Measurements from ENCODE around the gene VAMP3.
"Not testable (repeated sequence)": the region's sequence is repeated elsewhere in the genome, so short reads cannot be mapped to it uniquely, and the experiment has no call there.

DNA sequence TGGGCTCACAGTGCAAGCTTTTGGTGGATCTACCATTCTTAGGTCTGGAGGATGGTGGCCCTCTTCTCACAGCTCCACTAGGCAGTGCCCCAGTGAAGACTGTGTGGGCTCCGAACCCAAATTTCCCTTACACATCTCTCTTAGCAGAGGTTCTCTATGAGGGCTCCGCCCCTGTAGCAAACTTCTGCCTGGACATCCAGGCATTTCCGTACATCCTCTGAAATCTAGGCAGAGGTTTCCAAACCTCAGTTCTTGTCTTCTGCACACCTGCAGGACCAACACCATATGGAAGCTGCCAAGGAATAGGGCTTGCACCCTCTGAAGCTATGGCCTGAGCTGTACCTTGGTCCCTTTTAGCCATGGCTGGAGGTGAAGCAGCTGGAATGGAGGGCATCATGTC, 19.9 kb downstream of the VAMP3 start:
- TF ChIP-seq, protein P1, sequence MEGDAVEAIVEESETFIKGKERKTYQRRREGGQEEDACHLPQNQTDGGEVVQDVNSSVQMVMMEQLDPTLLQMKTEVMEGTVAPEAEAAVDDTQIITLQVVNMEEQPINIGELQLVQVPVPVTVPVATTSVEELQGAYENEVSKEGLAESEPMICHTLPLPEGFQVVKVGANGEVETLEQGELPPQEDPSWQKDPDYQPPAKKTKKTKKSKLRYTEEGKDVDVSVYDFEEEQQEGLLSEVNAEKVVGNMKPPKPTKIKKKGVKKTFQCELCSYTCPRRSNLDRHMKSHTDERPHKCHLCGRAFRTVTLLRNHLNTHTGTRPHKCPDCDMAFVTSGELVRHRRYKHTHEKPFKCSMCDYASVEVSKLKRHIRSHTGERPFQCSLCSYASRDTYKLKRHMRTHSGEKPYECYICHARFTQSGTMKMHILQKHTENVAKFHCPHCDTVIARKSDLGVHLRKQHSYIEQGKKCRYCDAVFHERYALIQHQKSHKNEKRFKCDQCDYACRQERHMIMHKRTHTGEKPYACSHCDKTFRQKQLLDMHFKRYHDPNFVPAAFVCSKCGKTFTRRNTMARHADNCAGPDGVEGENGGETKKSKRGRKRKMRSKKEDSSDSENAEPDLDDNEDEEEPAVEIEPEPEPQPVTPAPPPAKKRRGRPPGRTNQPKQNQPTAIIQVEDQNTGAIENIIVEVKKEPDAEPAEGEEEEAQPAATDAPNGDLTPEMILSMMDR (IDR thresholded peaks at IDR 0.05): not testable (repeated sequence)
- not testable (repeated sequence) for TF ChIP-seq POLR2AphosphoS5, POLR2A (IDR thresholded peaks at IDR 0.05)
